ENCODE data around the gene HSD17B8.
"Not testable (repeated sequence)": the region's sequence is repeated elsewhere in the genome, so short reads cannot be mapped to it uniquely, and the experiment has no call there.

Gene HSD17B8

DNA sequence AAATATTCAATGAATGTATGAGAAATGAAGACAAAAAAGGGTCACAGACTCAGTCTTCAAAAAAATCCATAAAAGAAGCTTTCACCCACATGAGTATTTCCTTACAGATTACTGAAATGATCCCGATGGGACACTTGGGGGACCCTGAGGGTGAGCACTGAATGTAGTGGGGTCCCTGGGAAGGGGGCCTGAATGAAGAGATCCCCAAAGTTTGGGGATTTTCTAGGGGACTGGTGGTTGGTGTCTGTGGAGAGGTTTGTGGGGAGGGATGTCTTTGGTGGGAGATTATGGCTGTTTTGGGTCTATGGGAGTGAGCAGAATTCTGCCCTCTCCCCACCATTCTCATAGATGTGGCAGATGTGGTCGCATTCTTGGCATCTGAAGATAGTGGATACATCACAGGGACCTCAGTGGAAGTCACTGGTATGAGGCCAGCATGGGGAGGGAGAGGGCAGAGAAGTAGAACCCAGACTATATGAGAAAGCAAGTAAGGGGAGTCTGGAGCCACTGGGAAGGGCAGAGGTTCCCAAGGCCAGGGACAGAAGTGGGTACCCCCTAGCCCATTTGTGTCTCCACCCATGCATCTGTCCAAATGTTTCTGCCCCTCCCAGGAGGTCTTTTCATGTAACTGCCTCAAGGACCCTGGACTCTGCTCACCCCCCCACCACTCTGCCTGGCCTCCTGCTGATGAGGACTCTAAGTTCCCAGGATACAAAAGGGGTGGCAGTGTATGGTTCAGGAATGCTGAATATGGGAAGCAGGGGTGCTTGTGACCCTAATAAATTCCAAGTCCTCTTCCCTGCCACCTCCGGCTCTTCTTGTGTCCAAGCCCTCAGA is 1.8 kb downstream of the HSD17B8 start:
- DNase-seq (ENCODE audit: low read depth, low spot score) = no peak

DNA sequence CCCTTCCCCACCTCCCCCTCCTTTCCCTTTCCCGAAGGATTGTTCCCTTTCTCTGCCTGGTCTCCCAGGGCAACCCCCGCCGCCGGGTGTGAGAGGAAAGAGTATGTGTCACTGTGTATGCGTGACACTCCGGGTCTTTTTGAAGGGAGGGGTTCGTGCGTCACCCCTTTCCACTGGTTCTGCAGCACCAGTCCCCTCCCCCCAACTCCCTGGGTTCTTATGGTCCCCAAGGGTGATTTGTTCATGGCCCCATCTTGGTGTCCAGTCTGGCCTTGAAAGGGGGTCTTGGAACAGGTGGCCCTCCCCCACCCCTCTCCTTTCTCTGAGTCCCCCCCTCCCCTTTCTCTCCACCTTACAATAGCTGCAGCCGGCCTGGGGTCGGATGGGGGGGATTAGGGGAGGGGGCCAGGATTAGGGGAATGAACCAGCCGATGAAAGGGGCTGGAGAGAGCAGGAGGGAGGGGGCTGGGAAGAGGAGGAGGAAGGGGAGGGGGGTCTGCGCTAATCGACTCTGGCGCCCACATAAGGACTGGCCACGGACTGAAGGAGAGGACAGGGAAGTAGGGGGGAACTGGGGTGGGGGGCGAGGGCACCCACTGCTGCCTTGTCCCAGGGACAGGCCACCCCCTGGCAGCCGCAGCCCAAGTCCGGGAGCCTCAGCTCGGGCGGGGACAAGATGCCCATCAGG is 2.6 kb downstream of the HSD17B8 start:
- no peak for DNase-seq (ENCODE audit: low read depth, low spot score)

DNA sequence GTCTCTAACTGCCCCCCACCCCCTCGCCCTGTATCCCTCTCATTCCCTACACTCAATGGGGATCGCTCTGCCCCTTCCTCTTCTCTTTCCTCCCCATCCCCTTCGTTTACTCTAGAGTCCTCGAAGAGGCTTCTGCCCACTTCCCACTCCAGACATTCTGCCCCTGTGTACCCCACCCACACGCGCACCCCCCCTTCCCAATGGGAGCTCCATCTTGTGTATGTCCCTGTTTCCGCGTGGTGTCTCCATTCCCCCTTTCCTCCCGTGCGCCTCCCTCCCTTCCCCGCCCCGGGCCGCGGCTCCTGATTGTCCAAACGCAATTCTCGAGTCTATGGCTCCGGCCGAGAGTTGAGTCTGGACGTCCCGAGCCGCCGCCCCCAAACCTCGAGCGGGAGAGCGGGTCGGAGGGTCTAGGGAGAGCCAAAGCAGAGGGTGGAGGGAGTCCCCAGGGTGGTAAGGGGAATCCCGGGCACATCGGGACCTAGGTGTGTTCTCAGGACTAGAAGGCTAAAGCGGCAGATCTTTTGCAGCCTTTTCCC is 3.2 kb downstream of the HSD17B8 start:
- no peak for DNase-seq (ENCODE audit: low read depth, low spot score)

DNA sequence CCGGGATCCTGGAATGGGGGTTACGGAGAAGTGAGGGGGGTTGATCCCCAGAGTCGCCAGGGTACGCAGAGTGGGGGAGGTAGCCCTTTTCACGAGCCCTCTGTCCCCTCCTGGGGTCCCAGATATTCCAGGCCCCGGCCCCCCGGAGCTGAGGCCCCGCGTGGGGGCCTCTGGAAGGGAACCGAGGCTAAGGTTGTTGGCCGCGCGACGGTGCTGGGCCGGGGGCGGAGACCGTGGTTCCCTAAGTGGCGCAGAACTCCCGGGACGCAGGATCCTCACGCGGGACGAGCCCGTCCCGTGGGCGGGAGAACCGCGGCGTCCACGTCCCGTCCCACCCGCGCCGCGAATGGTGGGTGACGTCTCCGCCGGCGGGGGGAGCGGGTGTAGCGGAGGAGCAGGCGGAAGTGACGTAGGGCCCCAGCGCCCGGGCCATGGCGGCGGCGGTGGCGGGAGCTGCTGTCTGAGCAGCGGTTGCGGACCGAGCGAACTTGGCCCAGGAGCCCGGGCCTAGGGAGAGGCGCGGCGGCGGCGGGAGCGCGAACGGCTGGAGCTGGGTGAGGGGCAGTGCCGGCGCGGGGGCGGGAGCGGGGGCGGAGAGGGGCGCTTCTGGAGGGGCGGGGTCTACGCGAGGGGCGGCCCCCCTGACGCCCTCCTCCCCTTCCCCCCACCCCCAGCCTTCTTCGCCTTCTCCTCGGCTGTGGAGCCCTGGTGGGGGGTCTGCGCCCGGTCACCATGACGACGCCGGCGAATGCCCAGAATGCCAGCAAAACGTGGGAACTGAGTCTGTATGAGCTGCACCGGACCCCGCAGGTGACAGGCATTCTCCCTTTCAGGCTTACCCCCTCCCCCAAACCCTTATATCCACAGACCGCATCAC is 3.9 kb downstream of the HSD17B8 start, which contains the start of gene RING1:
RING1 (plus strand) TSS at position 410 of the 877 bp plus-strand sequence; CDS start at position 733, 323 bp downstream.
- DNase-seq (ENCODE audit: low read depth, low spot score) = no peak

DNA sequence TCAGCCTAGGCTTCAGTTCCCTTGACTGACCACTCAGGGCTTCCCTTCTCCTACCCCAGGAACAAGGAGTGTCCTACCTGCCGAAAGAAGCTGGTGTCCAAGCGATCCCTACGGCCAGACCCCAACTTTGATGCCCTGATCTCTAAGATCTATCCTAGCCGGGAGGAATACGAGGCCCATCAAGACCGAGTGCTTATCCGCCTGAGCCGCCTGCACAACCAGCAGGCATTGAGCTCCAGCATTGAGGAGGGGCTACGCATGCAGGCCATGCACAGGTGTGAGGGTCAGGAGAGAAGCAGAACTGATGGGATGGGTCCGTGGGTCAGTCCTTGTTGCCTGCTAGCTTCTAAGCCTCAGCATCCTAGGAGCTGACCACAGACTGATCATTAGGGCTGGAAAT is 5.4 kb downstream of the HSD17B8 start:
- DNase-seq (ENCODE audit: low read depth, low spot score) = no peak

DNA sequence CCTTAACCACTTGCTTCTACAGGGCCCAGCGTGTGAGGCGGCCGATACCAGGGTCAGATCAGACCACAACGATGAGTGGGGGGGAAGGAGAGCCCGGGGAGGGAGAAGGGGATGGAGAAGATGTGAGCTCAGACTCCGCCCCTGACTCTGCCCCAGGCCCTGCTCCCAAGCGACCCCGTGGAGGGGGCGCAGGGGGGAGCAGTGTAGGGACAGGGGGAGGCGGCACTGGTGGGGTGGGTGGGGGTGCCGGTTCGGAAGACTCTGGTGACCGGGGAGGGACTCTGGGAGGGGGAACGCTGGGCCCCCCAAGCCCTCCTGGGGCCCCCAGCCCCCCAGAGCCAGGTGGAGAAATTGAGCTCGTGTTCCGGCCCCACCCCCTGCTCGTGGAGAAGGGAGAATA is 6.7 kb downstream of the HSD17B8 start:
- DNase-seq (ENCODE audit: low read depth, low spot score) = no peak

DNA sequence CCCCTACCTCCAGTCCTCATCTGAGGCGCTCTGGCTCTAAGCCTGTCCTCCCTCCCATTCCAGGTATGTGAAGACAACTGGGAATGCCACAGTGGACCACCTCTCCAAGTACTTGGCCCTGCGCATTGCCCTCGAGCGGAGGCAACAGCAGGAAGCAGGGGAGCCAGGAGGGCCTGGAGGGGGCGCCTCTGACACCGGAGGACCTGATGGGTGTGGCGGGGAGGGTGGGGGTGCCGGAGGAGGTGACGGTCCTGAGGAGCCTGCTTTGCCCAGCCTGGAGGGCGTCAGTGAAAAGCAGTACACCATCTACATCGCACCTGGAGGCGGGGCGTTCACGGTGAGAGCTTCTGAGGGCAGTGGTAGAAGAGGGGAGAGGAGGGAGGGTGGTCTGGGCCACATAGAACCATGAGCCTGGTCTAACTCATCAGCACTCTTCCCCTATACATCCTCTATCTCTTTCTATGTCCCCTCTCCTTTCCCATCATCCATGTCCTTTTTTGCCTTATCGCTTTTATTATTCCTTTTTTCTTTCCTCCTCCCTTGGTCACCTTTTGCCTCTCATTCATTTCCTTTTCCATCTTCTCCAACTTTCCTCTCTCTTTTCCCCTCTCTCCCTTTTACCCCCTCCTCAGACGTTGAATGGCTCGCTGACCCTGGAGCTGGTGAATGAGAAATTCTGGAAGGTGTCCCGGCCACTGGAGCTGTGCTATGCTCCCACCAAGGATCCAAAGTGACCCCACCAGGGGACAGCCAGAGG is 7.4 kb downstream of the HSD17B8 start:
- no peak for DNase-seq (ENCODE audit: low read depth, low spot score)

DNA sequence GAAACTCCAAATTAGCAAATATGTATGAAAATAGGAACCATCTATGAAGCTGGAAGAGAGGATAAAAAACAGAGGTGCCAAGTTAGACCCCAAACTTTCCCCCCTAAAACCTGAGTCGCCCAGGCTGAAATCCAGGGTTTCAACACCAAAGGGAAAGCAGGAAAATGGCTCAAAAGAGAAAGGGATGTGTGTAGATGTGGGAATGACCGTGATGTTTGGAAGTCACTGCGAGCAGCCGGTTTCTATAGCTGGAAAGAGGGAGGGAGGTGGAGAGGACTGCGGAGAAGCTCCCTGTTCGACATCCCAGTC is 8.4 kb downstream of the HSD17B8 start:
- no peak for DNase-seq (ENCODE audit: low read depth, low spot score)

DNA sequence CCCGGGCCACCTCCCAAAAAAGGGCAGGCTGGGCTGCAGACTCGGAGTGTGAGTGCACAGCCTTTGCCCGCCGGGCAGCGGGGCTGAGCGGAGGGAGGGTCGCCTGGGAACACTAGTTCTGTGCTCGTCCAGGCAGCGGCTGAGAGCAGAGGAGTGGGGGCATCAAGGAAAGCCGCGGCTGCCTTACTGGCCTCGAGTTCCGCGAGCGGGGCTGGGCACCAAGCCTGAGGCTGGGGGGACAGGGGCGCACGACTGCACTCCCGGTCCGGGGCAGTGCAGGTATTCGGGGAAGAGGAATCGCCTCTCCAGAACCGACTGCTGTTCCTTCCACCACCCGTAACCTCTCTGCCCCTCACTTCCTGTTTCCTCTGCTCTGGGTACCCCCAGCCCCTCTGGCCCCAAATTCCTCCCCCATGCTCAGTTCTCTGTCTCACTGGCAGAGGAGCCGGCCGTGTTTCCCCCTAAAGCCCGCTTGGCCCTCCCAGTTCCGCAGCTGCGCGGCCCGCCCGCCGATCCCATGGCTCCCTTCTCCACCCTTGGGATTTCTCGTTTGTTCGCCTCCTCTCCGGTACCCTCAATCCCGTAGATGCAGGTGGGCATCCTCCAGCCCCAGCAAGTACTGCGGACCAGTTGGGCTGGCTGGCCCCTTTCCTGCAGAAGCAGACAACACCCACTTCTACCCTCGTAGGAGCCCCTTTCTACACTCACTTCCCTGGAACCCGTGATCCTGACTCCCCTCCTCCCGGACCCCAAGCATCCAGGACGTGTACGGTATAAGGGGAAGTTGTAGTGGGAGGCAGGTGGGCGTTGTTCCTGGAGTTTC is 8.9 kb downstream of the HSD17B8 start:
- no peak for DNase-seq (ENCODE audit: low read depth, low spot score)

DNA sequence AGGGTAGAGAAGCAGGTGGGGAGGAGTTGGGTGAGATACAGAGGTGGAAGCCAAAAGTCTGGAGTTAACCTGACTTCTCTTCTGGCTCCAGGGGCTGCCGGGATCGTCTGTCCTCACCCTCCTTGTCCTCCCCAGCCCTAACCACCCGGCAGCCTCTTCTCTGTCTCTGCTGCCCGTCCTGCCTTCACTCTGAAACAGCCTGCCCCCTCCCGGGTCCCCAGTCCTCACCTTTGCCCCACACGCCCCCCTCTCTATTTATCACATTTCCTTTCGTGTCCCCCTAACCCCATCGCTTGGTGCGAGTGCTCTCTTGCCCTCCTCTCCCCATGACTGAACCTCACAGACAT is 9.5 kb downstream of the HSD17B8 start:
- no peak for DNase-seq (ENCODE audit: low read depth, low spot score)

DNA sequence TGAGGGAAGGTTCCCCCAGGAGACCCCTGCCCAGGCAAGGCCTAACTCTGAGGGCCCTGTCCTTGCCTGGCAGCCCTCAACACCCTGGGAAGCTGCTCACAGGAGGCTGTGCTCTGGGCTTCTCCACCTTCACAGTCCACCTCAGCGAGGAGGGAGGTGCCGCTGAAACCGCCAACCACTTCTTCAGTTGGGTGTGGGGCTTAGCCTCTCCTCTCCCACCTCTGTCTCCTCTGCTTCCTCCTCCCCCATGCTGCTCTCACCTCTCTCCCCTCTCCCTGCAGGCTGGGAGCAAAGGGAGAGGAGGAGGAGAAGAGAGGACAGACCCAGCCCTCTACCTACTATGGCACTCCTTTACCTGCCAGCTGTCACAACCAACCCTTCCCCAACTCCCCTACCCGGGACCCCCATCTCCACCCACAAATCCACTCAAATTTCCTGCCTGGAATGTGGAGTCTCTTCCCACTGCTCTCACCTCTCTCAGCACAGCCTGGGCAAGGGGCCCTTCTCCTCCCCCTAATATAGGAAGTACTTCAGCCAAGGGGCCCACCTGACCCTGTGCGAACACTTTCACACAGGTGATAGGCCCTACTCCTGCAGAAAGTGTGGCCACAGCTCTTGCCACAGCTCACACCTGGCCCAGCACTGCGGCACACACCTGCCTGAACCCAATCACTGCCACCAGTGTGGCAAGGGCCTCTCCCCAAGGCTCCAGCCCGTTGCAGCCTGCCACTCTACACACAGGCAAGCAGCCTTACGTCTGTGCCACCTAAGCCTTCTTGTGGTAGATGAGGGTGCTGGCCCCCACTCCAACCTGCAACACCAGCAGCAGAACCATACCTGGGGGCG is 11.0 kb downstream of the HSD17B8 start:
- DNase-seq (ENCODE audit: low read depth, low spot score) = no peak

DNA sequence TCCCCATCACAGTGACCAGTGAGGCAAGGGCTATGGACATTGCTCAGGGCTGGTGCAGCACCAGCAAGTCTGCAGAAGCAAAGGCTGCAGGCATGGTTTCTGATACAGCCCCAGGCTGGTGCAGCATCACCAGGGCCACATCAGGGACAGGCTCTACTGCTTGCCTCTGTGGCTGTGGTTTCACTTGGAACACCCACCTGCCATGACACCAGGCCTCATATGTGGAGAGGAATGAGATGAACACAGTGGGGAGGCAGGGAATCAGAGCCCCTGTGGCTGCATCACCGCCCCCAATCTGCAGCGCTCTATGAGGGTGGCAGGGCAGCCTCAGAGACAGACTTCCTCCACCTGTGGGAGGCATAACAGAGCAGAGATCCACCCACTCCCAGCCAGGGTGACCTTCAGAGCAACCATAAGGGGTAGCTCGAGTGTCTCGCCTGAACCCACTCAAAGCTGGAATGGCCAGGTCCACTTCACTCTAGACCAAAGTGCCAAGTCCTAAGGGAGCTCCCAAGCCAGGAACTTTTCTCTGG is 11.7 kb downstream of the HSD17B8 start:
- no peak for DNase-seq (ENCODE audit: low read depth, low spot score)

DNA sequence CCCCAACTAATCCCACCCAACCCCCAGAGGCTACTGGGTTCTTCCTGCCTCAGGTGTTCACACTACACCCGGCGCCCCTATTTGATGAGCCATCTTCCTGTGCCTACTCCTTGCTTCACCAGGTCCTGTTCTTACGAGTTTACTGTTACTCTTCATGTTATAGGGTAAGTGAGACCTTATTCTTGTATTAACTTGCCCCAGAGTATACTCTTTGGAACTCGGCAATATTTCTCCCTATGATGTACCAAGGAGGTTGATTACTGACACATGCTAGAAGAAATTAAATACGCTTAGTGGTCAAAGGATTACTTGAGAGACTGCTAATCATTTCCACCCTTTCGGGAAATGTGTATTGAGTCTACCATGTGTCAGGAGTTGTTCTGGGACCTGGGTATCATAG is 12.8 kb downstream of the HSD17B8 start:
- DNase-seq (ENCODE audit: low read depth, low spot score) = no peak

DNA sequence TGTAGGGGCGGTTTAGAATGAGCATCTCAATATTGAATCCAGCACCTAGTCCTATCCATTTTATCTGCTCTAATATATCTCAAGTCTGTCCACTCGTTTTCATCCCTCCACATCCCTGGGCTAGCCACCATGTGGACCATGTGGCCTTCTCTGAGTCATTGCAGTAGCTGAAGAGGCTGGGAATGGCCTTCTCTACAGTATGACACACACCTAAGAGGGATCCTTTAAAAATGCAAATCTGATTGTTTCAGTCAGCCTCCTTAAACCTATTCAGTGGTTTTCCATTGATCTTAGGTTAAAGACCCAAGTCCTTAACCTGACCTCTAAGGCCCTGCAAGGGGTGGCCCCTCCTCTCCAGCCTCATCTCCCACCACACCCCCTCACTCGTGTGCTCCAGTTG is 13.2 kb downstream of the HSD17B8 start:
- DNase-seq (ENCODE audit: low read depth, low spot score) = no peak

DNA sequence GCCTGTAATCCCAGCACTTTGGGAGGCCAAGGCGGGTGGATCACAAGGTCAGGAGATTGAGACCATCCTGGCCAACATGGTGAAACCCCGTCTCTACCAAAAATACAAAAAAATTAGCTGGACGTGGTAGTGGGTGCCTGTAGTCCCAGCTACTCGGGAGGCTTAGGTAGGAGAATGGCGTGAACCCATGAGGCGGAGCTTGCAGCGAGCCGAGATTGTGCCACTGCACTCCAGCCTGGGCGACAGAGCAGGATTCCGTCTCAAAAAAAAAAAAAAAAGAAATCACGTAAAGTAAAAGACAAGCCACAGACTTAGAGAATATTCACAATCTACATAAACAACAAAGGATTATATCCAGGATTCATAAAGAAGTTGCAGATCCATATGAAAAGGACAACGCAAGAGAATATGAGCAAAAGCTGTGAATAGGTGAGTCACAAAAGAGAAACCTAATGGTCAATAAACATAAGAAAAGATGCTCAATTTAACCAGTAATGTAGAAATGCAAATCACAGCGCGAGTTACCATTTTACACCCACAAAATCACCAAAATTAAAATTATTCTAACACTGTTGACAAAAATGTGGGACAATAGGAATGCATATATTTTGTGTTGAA is 22.2 kb downstream of the HSD17B8 start:
- not testable (repeated sequence) for DNase-seq (ENCODE audit: low read depth, low spot score)

DNA sequence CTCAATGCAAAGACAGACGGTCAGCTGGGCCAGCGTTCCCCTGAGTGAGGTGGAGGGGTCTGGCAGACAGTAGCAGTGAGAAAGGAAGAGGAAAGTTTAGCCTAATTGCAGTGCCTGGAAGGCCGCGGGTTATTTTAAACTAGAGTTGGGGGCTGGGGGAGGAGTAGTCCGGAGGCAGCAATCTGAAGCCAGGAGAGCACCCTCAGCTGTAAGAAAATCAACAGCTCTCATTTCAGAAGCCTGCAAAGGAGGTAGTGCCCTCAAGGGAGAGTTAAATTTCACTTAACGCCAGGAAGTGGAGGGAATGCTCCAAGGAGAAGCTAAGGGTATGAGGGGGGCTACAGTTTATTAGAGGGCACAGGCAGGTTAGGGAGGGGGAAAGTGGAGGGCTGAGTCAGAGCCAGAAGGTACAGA is 30.8 kb downstream of the HSD17B8 start:
- DNase-seq (ENCODE audit: low read depth, low spot score) = no peak

DNA sequence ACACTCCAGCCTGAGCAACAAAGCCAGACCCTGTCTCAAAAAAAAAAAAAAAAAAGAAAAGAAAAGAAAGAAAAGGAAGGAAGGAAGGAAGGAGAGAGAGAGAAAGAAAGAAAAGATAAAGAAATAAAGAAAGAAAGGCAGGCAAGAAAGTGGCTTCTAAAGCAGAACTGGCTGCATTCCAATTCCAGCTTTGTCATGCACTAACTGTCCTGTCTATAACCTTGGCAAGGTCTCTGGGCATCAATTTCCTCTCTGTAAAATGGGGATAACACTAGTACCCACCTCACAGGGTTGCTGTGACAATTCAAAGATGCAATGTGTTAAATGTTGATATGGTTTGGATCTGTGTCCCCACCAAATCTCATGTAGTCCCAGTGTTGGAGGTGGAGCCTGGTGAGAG is 31.9 kb downstream of the HSD17B8 start:
- no peak for DNase-seq (ENCODE audit: low read depth, low spot score)

DNA sequence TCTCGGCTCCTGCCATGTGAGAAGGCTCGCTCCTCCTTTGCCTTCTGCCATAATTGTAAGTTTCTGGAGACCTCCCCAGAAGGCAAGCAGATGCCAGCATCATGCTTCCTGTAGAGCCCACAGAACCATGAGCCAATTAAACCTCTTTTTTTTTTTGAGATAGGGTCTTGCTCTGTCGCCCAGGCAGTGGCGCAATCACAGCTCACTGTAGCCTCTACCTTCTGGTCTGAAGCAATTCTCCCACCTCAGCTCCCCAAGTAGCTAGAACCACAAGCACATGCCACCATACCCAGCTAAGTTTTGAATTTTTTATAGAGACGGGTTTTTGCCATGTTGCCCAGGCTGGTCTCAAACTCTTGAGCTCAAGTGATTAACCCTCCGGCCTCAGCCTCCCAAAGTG is 32.4 kb downstream of the HSD17B8 start:
- DNase-seq (ENCODE audit: low read depth, low spot score) = no peak

DNA sequence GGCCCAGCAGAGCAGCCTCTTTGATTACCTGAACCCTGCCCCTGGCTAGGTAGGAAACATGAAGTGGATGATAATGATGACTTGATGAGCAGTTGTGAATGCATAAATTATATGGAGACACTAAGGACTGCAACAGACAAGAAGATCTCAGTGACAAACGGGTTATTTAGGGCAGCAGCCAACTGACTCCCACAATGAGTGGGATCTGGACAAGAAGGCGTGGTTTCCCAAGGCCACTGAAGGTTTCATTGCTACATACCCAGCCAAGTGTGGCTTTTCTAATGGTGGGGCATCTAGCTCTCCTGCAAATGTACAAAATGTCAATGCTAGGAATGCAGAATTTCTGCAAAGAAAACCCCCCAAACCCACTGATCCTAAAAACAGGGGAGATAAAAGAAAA is 33.3 kb downstream of the HSD17B8 start:
- DNase-seq (ENCODE audit: low read depth, low spot score) = no peak

All from smooth muscle cell of the brain vasculature (primary cell).